GM19468 (cell line): ENCODE results near the gene MEF2C.

Experiments
- ATAC-seq: cut with Tn5 transposase; IDR thresholded peaks from one replicate; pipeline ENCODE4 v1.9.1; 2021; ENCODE audit warnings: mild to moderate bottlenecking, moderate library complexity, moderate number of reproducible peaks; ENCODE audit not compliant: unreplicated experiment; ENCODE audit errors: extremely low read depth

MEF2C gene

DNA sequence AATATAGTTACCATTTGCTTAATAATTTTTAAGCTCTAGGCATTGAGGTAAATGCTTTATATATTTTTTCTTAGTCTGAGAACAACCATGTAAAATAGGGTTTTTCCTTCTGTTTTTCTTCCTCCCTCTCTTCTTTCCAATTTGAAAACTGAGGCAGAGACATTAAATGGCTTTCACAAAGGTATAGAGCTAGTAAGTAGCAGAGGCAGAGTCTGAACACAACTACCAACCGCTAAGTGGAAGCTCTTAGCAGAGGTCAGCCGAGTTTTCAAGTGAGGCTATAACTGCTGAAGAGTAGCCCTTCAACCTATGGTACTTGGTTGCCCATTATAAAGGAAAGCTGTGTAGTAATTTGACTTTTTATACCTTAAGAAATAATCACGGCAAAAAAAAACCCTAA is 187.1 kb downstream of the MEF2C start:
- no peak for ATAC-seq

DNA sequence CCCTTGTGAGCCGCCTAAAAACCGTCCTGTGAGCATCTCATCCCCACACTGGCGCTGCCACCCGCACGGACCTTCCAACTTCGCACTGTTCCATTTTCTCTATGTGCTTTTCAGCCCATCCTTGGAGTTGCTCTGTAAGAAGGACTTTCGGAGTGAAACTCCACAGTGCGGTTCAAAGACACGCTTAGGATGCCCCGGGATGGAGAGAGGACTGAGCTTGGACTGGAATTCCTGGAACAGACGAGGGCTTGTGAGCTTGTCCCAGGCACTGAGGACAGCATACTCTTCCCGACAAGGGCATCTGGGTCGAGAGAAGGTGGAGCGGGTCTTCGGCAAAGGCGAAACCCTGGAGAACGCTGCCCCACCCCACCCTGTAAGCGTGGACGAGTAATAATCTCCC is 187.8 kb downstream of the MEF2C start:
- no peak for ATAC-seq

DNA sequence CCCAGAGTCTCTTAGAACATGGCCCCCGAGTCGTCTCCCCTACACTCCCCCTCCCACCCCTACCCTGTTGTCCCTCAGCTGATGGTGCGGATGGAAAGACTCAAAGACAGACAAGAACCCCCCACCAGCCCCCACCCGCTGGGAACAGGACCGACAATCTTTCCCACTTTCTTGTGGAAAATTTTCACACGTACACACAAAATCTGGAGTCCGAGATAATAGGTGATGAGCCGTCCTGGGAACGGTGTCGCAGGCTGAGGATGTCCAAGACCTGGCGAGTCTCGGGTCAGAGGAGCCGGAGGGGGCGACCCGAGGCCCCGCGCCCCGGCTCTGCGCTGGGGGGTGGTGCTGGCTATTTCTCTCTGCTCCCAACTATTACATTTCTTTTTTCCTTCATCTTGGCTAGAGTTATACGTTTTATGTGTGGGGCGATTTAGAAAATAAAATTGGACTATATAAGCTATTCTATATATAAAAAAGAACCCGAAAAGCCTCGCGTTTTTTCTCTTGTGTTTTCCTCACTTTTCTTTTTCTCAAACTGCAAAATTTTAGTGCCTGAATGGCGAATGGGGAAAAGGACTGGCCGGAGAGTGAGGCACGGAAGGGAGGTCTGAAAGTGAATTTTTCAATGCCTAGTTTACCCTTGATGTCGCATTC is 188.8 kb downstream of the MEF2C start:
- ATAC-seq = no peak

GRCh38 chr5:88693071-88693932 is 189.7 kb downstream of the MEF2C start:
- ATAC-seq = no peak

DNA sequence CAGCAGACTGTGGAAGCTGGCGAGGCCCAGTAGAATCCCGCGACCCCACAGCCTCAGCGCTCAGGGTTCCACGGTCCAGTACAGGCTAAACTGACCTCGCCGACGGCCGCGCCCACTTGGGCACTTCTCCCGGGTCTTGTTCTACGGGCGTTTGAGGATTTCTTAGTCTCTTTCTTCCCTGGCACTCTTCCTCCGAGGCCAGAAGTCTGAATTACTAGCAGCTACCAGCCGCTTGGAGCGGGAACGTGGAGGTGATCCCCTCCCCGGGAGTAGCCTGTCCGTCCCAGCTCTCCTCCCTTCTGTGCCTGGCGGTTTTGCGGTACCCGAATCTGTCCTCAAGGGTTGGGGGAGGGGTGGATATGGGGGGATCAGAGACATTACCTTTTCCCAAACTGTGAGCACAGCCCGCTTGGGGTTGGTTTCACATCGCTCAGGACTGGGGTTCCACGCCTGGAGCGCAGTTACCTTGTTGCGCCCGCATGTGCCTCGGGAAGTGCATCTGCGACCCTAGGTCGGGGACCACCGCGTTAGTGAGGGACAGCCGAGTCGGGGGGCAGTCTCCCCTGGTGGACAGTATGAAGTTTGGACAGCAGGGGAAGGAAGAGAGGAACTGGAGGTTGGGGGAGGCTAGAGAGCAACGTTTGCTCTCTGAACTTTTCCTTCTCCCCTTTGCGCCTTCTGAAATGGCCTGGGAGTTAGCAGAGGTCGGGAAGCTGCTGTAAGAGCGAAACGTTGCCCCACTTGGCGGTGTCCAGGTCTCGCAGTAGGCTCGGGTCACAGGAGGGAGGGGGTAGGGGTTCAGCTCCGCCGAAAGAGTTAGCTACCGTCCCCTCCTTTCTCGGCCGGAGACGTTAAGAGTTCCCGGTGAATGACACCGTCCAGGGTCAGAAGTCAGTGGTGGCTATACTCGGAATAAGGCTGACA is 190.8 kb downstream of the MEF2C start:
- ATAC-seq = no peak

- no peak for ATAC-seq
These were observed 191.8 kb downstream of the MEF2C start for GRCh38 chr5:88691230-88691582.

- peak; percentile 73 for ATAC-seq
These were observed 192.4 kb downstream of the MEF2C start for GRCh38 chr5:88690409-88691229.

DNA sequence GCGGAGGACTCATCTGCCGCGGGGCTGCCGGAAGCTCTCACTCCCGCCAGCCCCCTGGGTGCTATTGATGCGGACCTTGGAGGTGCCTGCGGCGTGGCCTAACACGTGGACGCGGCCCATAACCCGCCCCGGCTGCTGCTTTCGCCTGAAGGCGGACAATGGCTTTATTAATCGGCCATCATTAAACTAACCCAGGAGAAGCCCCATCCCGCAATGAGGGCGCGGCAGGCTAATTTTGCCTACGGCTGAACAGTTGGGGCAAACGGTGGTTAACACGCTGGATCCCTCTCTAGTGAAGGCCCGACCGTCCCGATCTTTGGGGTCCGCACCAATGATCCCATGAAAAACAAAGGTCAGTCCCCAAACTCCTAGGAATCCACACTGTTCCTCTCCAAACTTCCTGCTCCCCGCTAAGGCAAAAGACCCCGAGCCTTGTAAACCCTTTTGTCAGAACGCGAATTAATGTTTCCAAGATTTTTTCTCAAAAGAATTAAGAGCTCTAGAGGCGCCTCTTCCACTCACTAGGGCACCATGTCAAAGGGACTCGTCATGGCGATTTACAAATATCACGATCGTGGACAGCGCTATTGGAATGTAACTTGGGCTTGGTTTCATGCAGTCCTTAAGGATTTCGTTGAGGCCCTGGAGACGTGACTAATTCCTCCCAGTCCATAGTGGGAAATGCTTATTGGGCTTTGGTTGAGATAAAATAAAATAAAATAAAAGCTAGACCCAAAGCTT is 193.1 kb downstream of the MEF2C start:
- no peak for ATAC-seq

GRCh38 chr5:88688984-88689667 is 193.9 kb downstream of the MEF2C start:
- ATAC-seq = no peak

DNA sequence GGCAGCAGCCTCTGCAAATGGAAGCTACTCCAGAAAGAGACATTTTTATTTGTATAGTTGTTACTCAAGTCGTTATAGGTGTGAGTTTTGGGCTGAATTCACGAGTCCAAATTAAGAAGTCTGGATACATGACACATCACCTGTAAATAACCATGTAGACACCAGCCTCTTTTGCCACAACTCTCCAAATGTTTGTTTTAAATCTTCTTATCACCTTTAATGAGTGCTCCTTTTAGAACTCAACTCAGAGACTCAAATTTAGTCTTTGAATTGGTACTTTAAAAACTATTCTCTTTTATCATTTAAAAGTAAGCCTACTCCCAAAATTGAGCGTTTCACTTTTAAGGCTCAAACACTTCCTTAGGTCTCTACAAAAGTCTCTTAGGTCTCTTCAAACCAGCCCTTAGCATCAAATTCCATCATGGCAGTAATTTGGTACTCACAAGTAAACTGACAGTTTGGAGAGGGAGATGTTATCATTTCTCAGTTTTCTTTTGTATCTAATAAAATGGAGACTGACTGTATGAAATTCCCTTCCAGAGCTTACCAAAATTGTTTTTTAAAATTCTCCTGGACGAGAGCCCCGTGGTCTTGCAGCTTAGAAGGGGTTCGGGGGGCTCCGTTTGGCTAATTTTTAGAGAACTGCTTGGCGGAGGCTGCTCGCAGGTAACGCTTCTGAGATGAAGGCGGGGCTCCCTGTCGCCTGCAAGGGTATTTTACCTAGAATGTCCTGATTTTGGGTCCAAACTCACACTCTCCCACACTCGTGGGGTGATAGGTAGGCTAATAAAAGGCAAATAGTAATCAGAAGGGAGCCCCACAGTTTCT is 194.6 kb downstream of the MEF2C start:
- ATAC-seq = no peak

GRCh38 chr5:88687373-88687911 is 195.5 kb downstream of the MEF2C start:
- ATAC-seq = no peak

GRCh38 chr5:88686726-88687125 is 196.3 kb downstream of the MEF2C start:
- ATAC-seq = no peak

DNA sequence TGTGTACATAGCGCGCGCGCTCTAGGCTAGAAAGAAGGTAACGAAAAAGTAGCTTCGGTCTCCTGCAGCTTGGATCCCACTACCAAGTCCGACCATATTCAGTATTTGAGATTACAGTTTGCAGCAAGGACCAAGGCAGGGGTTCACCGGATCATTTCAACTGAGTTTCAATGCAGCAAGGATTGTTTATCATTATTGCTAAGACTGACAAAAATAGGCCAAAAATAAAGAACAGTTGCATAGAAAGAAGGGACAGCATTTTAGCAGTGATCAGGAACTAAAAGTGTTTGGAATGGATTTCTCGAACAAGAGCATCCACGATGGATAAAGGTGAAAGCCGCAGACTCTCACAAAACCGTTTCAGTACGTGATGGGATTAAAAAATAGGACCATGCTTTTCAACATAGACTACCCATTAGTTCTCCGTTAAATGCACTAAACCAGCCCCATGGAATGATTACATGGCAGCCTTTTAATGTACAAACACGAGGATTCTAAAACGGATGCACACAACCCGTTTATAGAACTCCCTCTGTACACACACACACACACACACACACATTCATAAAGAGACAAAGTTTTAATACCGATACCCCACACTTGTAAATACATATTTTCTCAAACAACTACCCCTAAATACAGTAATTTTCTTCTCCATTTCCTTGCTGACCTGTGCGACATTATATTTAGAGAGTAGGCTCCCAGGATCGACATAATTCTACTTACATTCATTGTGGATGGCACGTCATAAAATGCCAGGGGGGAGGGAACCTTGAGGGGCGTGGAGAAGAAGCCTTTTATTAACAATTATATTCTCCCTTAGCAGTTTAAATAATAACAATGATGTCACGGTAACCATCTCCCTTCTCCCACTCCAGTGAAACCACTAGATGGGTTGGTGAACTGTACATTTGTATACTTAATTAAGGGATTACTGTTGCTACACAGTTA is 197.1 kb downstream of the MEF2C start:
- ATAC-seq = no peak

- ATAC-seq = peak; percentile 50
These were observed 199.4 kb downstream of the MEF2C start for GRCh38 chr5:88683506-88684135.

DNA sequence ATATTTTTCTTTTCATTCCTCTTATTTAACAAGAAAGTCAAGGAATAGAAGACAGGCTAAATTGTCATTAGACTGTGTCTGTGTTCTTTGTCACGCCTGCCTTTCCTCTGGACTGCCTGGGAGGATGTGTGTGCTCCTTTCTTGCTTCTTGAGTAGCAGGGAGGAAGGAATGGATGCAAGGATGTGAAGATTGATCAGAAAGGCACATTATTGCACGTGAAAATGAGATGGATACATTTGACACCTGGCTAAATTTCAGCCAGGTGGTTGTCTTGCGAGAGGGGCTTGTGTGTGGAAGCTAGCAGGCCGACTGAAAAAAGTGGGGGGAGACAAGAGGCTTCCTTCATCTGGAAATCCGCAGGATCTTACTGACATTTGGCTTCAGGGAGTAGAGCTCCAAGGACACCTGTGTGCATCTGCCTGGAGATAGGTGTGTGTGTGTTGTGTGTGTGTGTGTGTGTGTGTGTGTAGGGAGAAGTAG is 200.1 kb downstream of the MEF2C start:
- no peak for ATAC-seq

- ATAC-seq = no peak
These were observed 200.9 kb downstream of the MEF2C start for GRCh38 chr5:88682131-88682530.
